Choroid plexus epithelial cell (primary cell): Measurements from ENCODE around the gene INPP4A.

Source experiments
- DNase-seq: peaks from one replicate; pipeline ENCODE4 v3.0.0-alpha.2; 2010; ENCODE audit warnings: low read depth
- H3K4me3 ChIP-seq: 2 replicates; pipeline ENCODE4 v1.5.1; 2011; ENCODE audit warnings: low read depth, mild to moderate bottlenecking, control low read depth, low read length, moderate library complexity
- CTCF ChIP-seq: conservative IDR thresholded peaks from 2 replicates; pipeline ENCODE4 v1.5.1; 2011; ENCODE audit warnings: low read depth, mild to moderate bottlenecking, control low read depth, inconsistent platforms, low read length, moderate library complexity

INPP4A gene

GRCh38 chr2:98571796-98572195 is 127.1 kb downstream of the INPP4A start:
- TF ChIP-seq CTCF, result no peak
- no peak overlapping the region for H3K4me3 ChIP-seq
- no peak for DNase-seq

GRCh38 chr2:98572211-98572610 is 127.6 kb downstream of the INPP4A start:
- H3K4me3 ChIP-seq, result no peak overlapping the region
- TF ChIP-seq CTCF, result no peak
- DNase-seq, result no peak

GRCh38 chr2:98572676-98573075 is 128.0 kb downstream of the INPP4A start:
- TF ChIP-seq CTCF, result no peak
- DNase-seq, result no peak
- H3K4me3 ChIP-seq, result no peak overlapping the region

GRCh38 chr2:98573426-98573825 is 128.8 kb downstream of the INPP4A start:
- no peak for DNase-seq
- no peak for TF ChIP-seq CTCF
- H3K4me3 ChIP-seq, result no peak overlapping the region

- no peak for DNase-seq
- TF ChIP-seq CTCF, result no peak
- H3K4me3 ChIP-seq, result no peak overlapping the region
Measured at GRCh38 chr2:98576666-98577312, 132.1 kb downstream of the INPP4A start.

GRCh38 chr2:98577313-98577712 is 132.7 kb downstream of the INPP4A start:
- TF ChIP-seq CTCF, result peak; percentile 31
- no peak for DNase-seq
- no peak overlapping the region for H3K4me3 ChIP-seq

- DNase-seq, result no peak
- TF ChIP-seq CTCF, result no peak
- H3K4me3 ChIP-seq, result no peak overlapping the region
Measured at GRCh38 chr2:98578231-98578630, 133.6 kb downstream of the INPP4A start.
